GM12878 (cell line): ENCODE data around the gene MED13. TPM values are rescaled to one million over a fixed set of nuclear protein-coding genes. Genes with fewer than 3 reads are reported as not detected.

Experiments used
- BHLHE40 ChIP-seq, 2 experiments: fragments of 450-650 bp in 1 of 2; IDR thresholded peaks; 2 replicates each; pipeline ENCODE4 v1.6.1; 2011 to 2017; ENCODE audit warnings: low read depth in 2 of 2, borderline replicate concordance in 1 of 2, improper control_type of control experiment in 1 of 2, low read length in 1 of 2, mild to moderate bottlenecking in 1 of 2
- GATAD2B ChIP-seq: fragments of 450-650 bp; conservative IDR thresholded peaks from 2 replicates; pipeline ENCODE4 v1.6.1; 2017; ENCODE audit warnings: low read depth, mild to moderate bottlenecking, moderate library complexity
- IKZF1 ChIP-seq: fragments of 450-650 bp; conservative IDR thresholded peaks from 2 replicates; pipeline ENCODE4 v1.6.1; 2017; ENCODE audit warnings: antibody characterized with exemption, mild to moderate bottlenecking
- MXI1 ChIP-seq: fragments of 150-350 bp; IDR thresholded peaks from 2 replicates; pipeline ENCODE4 v1.6.1; 2011; ENCODE audit warnings: low read depth, mild to moderate bottlenecking, inconsistent platforms, low read length, improper control_type of control experiment
- POLR2AphosphoS2 ChIP-seq: IDR thresholded peaks from 2 replicates; pipeline ENCODE4 v1.6.1; 2011; ENCODE audit warnings: low read depth, mild to moderate bottlenecking, low read length, improper control_type of control experiment, moderate library complexity
- POU2F2 ChIP-seq: IDR thresholded peaks from 3 replicates; pipeline ENCODE4 v1.6.1; 2011; ENCODE audit warnings: low read depth, mild to moderate bottlenecking, low read length, borderline replicate concordance
- RB1 ChIP-seq: fragments of 450-650 bp; formaldehyde crosslinking; IDR thresholded peaks from 2 replicates; pipeline ENCODE4 v1.6.1; 2017; ENCODE audit warnings: mild to moderate bottlenecking, borderline replicate concordance
- SREBF2 ChIP-seq: IDR thresholded peaks from 2 replicates; pipeline ENCODE4 v1.6.1; 2012; ENCODE audit warnings: mild to moderate bottlenecking, low read length
- SRF ChIP-seq, 2 experiments: IDR thresholded peaks; 2 replicates each; pipeline ENCODE4 v1.6.1; 2011; ENCODE audit warnings: low read depth in 2 of 2, low read length in 2 of 2, mild to moderate bottlenecking in 1 of 2, moderate library complexity in 1 of 2
- STAT1 ChIP-seq: fragments of 450-650 bp; conservative IDR thresholded peaks from 2 replicates; pipeline ENCODE4 v1.6.1; 2014; ENCODE audit warnings: antibody characterized with exemption, mild to moderate bottlenecking
- TBL1XR1 ChIP-seq: IDR thresholded peaks from 2 replicates; pipeline ENCODE4 v1.6.1; 2012; ENCODE audit warnings: low read depth, low read length, improper control_type of control experiment
- TCF3 ChIP-seq: IDR thresholded peaks from 2 replicates; pipeline ENCODE4 v1.6.1; 2012; ENCODE audit warnings: low read depth, mild to moderate bottlenecking, low read length, borderline replicate concordance; ENCODE audit not compliant: insufficient read depth
- ZBED1 ChIP-seq: IDR thresholded peaks from 2 replicates; pipeline ENCODE4 v1.6.1; 2016; ENCODE audit warnings: borderline replicate concordance
- ZNF217 ChIP-seq: fragments of 450-650 bp; IDR thresholded peaks from 2 replicates; pipeline ENCODE4 v1.6.1; 2017; ENCODE audit warnings: antibody characterized with exemption, mild to moderate bottlenecking
- polyA plus RNA-seq, 11 experiments: library from polyadenylated mRNA; depleted of rRNA in 4 of 11; unstranded in 6 of 11; stranded (reverse) in 5 of 11; fragments of >200 nt; fragmentation: Nextera tagmentation in 4 of 11; fragmentation: Illumina TruSeq in 1 of 11; extraction: Ambion mirVana in 4 of 11; extraction: Trizol in 1 of 11; gene quantifications; 1 replicate in 1 of 11; 2 replicates in 10 of 11; pipeline versions ENCODE4 v1.2.1 to v1.2.3, GENCODE V29; 2011 to 2016; ENCODE audit warnings: inconsistent platforms in 2 of 11, missing spikeins in 2 of 11, low read depth in 1 of 11
- total RNA-seq, 4 experiments: library from RNA; depleted of rRNA in 3 of 4; stranded (reverse); fragments of >200 nt in 3 of 4; fragmentation: Illumina TruSeq in 1 of 4; extraction: Trizol in 1 of 4; gene quantifications; 2 replicates each; pipeline versions ENCODE4 v1.2.1 to v1.2.3, GENCODE V29; 2013 to 2021
- TF ChIP-seq, protein P1 (sequence below): IDR thresholded peaks from 2 replicates; pipeline ENCODE4 v1.6.1; 2011; ENCODE audit warnings: mild to moderate bottlenecking, low read depth, low read length, moderate library complexity; ENCODE audit not compliant: insufficient replicate concordance
- TF ChIP-seq, protein P2 (sequence below): fragments of 450-650 bp; IDR thresholded peaks from 2 replicates; pipeline ENCODE4 v1.6.1; 2016; ENCODE audit warnings: mild to moderate bottlenecking, moderate library complexity, borderline replicate concordance
- TF ChIP-seq, protein P3 (sequence below): fragments of 450-650 bp; IDR thresholded peaks from 2 replicates; pipeline ENCODE4 v1.6.1; 2017; ENCODE audit warnings: antibody characterized with exemption, mild to moderate bottlenecking, moderate library complexity
- TF ChIP-seq, protein P4 (sequence below): IDR thresholded peaks from 2 replicates; pipeline ENCODE4 v1.6.1; 2011; ENCODE audit warnings: low read depth, low read length, improper control_type of control experiment, borderline replicate concordance

MED13 gene
- total and polyA plus RNA-seq, 10 of the 15 experiments (the other 5 are each of a cell fraction or from before 2014, with no cell fraction given): 4.6 to 49.7 (median 21.3) TPM

DNA sequence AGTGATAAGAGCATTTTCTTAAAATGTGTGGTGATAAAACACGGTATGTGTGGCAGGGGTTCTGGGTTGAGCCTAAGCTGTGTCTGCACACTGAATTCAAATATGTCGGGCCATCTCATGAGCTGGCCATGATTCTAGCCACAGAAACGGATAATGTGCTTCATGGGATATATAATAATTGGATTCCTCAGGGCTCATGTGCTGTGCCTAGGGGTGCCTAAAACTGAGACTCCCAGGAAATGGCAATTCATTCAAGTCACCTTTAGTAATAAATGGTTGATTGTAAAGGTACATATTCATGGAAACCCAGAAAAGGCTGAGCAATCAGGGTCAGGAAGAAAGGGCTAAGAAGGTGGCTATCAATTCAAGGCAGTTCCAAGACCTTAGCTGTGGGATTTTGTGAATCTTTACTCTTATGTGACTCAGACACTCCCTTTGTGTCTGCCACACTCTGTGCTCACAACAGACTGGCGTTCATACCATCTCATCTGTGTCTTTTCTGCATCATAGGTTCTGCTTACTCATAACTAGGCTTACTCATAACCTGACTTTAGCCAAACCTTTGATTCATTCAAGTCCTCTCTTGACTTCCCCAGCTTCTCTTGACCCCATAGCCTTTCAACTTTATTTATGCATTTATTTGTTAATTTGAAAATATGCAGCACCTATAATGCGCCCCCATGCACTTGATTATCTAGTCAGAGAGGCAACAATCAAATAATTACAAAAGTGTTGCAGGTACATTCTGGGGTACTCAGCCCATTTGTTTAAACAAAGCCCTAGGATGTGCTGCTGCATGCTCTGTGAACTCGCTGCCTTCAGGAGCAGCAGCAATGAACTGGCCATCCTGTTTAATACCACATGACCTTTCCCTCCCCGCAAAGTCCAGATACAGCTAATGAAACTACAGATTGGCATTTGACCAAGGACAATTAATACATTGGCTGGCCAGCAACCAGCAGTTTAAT is 28.4 kb upstream of the MED13 start (continued):
- no peak for TF ChIP-seq TCF3
- no peak for TF ChIP-seq STAT1
- TF ChIP-seq, protein P1, sequence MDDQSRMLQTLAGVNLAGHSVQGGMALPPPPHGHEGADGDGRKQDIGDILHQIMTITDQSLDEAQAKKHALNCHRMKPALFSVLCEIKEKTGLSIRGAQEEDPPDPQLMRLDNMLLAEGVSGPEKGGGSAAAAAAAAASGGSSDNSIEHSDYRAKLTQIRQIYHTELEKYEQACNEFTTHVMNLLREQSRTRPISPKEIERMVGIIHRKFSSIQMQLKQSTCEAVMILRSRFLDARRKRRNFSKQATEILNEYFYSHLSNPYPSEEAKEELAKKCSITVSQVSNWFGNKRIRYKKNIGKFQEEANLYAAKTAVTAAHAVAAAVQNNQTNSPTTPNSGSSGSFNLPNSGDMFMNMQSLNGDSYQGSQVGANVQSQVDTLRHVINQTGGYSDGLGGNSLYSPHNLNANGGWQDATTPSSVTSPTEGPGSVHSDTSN: no peak
- peak in 1 of 2 experiments; percentile 40; a peak in 1 of 4 replicates for TF ChIP-seq BHLHE40 (IDR thresholded peaks at IDR 0.05; ENCODE audit: borderline replicate concordance in 1 of 2, low read depth in 2 of 2, low read length in 1 of 2)
- TF ChIP-seq ZNF217: peak; percentile 85
- TF ChIP-seq GATAD2B: peak; percentile 59; the same call in 1 of the 2 replicates
- peak; percentile 66 for TF ChIP-seq IKZF1
- TF ChIP-seq, protein P2, sequence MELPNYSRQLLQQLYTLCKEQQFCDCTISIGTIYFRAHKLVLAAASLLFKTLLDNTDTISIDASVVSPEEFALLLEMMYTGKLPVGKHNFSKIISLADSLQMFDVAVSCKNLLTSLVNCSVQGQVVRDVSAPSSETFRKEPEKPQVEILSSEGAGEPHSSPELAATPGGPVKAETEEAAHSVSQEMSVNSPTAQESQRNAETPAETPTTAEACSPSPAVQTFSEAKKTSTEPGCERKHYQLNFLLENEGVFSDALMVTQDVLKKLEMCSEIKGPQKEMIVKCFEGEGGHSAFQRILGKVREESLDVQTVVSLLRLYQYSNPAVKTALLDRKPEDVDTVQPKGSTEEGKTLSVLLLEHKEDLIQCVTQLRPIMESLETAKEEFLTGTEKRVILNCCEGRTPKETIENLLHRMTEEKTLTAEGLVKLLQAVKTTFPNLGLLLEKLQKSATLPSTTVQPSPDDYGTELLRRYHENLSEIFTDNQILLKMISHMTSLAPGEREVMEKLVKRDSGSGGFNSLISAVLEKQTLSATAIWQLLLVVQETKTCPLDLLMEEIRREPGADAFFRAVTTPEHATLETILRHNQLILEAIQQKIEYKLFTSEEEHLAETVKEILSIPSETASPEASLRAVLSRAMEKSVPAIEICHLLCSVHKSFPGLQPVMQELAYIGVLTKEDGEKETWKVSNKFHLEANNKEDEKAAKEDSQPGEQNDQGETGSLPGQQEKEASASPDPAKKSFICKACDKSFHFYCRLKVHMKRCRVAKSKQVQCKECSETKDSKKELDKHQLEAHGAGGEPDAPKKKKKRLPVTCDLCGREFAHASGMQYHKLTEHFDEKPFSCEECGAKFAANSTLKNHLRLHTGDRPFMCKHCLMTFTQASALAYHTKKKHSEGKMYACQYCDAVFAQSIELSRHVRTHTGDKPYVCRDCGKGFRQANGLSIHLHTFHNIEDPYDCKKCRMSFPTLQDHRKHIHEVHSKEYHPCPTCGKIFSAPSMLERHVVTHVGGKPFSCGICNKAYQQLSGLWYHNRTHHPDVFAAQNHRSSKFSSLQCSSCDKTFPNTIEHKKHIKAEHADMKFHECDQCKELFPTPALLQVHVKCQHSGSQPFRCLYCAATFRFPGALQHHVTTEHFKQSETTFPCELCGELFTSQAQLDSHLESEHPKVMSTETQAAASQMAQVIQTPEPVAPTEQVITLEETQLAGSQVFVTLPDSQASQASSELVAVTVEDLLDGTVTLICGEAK: peak; percentile 66; the same call in 1 of the 2 replicates
- no peak for TF ChIP-seq MXI1
- TF ChIP-seq RB1: 0 out of 2 replicates have a peak, but pooled peaks have one; percentile 24
- peak in 1 of 2 experiments; percentile 62; a peak in 1 of 4 replicates for TF ChIP-seq SRF (IDR thresholded peaks at IDR 0.05; ENCODE audit: low read depth in 2 of 2, low read length in 2 of 2)
- TF ChIP-seq POU2F2: peak; percentile 70
- TF ChIP-seq SREBF2: no peak
- TF ChIP-seq, protein P3, sequence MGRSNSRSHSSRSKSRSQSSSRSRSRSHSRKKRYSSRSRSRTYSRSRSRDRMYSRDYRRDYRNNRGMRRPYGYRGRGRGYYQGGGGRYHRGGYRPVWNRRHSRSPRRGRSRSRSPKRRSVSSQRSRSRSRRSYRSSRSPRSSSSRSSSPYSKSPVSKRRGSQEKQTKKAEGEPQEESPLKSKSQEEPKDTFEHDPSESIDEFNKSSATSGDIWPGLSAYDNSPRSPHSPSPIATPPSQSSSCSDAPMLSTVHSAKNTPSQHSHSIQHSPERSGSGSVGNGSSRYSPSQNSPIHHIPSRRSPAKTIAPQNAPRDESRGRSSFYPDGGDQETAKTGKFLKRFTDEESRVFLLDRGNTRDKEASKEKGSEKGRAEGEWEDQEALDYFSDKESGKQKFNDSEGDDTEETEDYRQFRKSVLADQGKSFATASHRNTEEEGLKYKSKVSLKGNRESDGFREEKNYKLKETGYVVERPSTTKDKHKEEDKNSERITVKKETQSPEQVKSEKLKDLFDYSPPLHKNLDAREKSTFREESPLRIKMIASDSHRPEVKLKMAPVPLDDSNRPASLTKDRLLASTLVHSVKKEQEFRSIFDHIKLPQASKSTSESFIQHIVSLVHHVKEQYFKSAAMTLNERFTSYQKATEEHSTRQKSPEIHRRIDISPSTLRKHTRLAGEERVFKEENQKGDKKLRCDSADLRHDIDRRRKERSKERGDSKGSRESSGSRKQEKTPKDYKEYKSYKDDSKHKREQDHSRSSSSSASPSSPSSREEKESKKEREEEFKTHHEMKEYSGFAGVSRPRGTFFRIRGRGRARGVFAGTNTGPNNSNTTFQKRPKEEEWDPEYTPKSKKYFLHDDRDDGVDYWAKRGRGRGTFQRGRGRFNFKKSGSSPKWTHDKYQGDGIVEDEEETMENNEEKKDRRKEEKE: no peak
- TF ChIP-seq, protein P4, sequence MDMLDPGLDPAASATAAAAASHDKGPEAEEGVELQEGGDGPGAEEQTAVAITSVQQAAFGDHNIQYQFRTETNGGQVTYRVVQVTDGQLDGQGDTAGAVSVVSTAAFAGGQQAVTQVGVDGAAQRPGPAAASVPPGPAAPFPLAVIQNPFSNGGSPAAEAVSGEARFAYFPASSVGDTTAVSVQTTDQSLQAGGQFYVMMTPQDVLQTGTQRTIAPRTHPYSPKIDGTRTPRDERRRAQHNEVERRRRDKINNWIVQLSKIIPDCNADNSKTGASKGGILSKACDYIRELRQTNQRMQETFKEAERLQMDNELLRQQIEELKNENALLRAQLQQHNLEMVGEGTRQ: no peak
- TF ChIP-seq TBL1XR1: peak; percentile 90
- TF ChIP-seq POLR2AphosphoS2: no peak
- peak; percentile 70; the same call in 1 of the 2 replicates for TF ChIP-seq ZBED1
